GM21529 (cell line): Measurements from ENCODE around the gene PCDH9.

ENCODE experiments used
- ATAC-seq: cut with Tn5 transposase; IDR thresholded peaks from one replicate; pipeline ENCODE4 v1.9.1; 2021; ENCODE audit not compliant: unreplicated experiment

Gene PCDH9

GRCh38 chr13:66547685-66548084 is 682.5 kb downstream of the PCDH9 start:
- ATAC-seq = no peak

- ATAC-seq = no peak
These were observed 683.4 kb downstream of the PCDH9 start for GRCh38 chr13:66546534-66547379.

- no peak for ATAC-seq
These were observed 686.4 kb downstream of the PCDH9 start for GRCh38 chr13:66543780-66544179.

GRCh38 chr13:66537417-66537816 is 692.7 kb downstream of the PCDH9 start:
- no peak for ATAC-seq

GRCh38 chr13:66536746-66537145 is 693.4 kb downstream of the PCDH9 start:
- no peak for ATAC-seq

- ATAC-seq = no peak
These were observed 695.6 kb downstream of the PCDH9 start for GRCh38 chr13:66534561-66534960.

- no peak for ATAC-seq
These were observed 697.3 kb downstream of the PCDH9 start for GRCh38 chr13:66532845-66533244.

GRCh38 chr13:66532146-66532545 is 698.0 kb downstream of the PCDH9 start:
- no peak for ATAC-seq

GRCh38 chr13:66530686-66531085 is 699.5 kb downstream of the PCDH9 start:
- ATAC-seq = no peak

GRCh38 chr13:66530158-66530557 is 700.0 kb downstream of the PCDH9 start:
- no peak for ATAC-seq

- no peak for ATAC-seq
These were observed 701.1 kb downstream of the PCDH9 start for GRCh38 chr13:66528944-66529576.

- ATAC-seq = no peak
These were observed 702.0 kb downstream of the PCDH9 start for GRCh38 chr13:66528180-66528579.

- ATAC-seq = no peak
These were observed 709.4 kb downstream of the PCDH9 start for GRCh38 chr13:66520511-66521355.

- ATAC-seq = no peak
These were observed 710.9 kb downstream of the PCDH9 start for GRCh38 chr13:66519259-66519658.

- no peak for ATAC-seq
These were observed 712.1 kb downstream of the PCDH9 start for GRCh38 chr13:66518068-66518467.

- no peak for ATAC-seq
These were observed 716.4 kb downstream of the PCDH9 start for GRCh38 chr13:66513728-66514127.

GRCh38 chr13:66509175-66509574 is 721.0 kb downstream of the PCDH9 start:
- no peak for ATAC-seq

GRCh38 chr13:66508153-66508909 is 721.8 kb downstream of the PCDH9 start:
- ATAC-seq = no peak

- no peak for ATAC-seq
These were observed 723.2 kb downstream of the PCDH9 start for GRCh38 chr13:66506979-66507378.

- no peak for ATAC-seq
These were observed 723.9 kb downstream of the PCDH9 start for GRCh38 chr13:66506051-66506777.
